Measurements from ENCODE around the gene SMOC2. TPM values are rescaled to one million over a fixed set of nuclear protein-coding genes. Genes with fewer than 3 reads are reported as not detected.

Gene SMOC2
- total RNA-seq, 1 donor from 2014 or later: 18.7 TPM

GRCh38 chr6:168581706-168582105 is 140.7 kb downstream of the SMOC2 start:
- ATAC-seq: no peak
- intact Hi-C loops (cut with micrococcal nuclease): no loop called here
- DNase-seq: no peak

GRCh38 chr6:168582571-168582981 is 141.6 kb downstream of the SMOC2 start:
- intact Hi-C loops (cut with micrococcal nuclease): no loop called here
- ATAC-seq (no peak), DNase-seq (no peak)

GRCh38 chr6:168583126-168583525 is 142.1 kb downstream of the SMOC2 start:
- ATAC-seq (no peak), DNase-seq (no peak)
- intact Hi-C loops (cut with micrococcal nuclease): no loop called here

GRCh38 chr6:168583821-168584220 is 142.8 kb downstream of the SMOC2 start:
- no peak for DNase-seq
- ATAC-seq: no peak
- intact Hi-C loops (cut with micrococcal nuclease): no loop called here

DNA sequence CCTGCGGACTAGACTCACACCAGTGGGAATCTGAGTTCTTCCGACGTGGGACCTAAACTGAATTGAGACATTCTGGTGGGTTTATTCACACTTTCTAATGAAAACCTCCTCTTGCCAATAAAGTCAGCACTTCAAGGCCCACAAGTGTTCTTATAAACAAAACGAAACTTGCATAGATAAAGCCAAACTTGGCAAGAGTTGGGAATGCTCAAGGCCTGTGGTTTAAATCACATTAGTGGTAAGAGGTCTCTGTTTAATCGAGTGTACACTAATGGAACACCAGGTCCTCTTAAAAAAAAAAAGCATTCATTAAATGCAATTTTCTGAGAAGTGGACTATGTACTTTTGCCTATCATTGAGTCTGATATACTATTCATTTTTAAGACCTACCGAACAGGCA is 143.3 kb downstream of the SMOC2 start:
- intact Hi-C loops (cut with micrococcal nuclease): no loop called here
- ATAC-seq: no peak
- DNase-seq: no peak

DNA sequence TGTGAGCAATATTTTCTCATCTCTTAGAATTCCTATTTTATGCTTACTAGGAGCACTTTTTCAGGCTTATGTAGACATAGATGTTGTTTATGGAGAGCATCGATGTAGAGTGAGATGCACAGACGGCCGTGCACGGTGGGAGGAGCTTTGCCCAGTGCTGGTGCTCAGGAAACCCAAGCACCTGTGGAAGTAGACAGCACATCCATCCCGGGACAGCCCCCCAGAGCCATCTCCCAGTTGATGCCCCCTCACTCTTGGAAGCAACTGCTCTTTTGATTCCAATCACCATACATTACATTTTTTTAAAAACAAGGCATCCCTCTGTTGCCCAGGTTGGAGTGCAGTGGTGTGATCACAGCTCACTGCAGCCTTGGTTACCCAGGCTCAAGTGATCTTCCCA is 143.7 kb downstream of the SMOC2 start:
- intact Hi-C loops (cut with micrococcal nuclease): no loop called here
- no peak for ATAC-seq
- DNase-seq: no peak

- intact Hi-C loops (cut with micrococcal nuclease): no loop called here
- no peak for ATAC-seq
- DNase-seq: no peak
Measured at GRCh38 chr6:168585441-168585840, 144.5 kb downstream of the SMOC2 start.

DNA sequence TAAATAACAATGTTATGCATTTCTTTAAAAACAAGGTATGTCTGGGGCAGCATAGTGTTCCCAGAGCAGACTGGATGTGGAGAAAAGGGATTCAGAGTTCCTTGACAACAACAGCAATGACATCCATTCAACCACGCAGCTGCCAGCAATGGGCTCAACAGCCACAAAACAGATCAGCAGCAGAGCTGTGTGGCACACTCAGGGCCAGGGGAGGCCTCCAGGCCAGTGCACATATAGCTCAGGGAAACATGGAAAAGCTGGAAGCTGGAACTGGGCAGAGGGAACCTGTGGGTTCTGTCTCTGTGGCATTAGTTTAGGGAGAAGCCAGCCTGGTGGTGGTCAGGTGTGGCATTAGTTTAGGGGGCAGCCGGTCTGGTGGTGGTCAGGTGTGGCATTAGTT is 148.3 kb downstream of the SMOC2 start:
- DNase-seq (no peak), ATAC-seq (no peak)
- intact Hi-C loops (cut with micrococcal nuclease): no loop called here

DNA sequence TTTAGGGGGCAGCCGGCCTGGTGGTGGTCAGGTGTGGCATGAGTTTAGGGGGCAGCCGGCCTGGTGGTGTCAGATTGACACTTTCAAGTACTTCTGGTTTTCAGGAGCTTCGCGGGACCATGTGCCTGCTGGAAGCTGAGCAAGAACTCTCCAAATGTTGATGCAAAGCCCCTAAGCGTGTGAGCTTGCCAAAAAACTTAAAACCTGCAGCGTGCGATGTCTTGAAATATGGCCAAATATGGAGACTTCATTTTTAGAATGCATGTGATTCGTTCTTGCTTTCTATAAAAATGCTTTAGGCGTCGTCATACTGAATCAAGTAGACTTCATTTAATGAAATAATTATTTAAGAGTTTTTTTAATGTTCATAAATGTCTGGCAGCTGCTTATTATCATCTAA is 149.4 kb downstream of the SMOC2 start:
- intact Hi-C loops (cut with micrococcal nuclease): no loop called here
- DNase-seq (no peak), ATAC-seq (no peak)

DNA sequence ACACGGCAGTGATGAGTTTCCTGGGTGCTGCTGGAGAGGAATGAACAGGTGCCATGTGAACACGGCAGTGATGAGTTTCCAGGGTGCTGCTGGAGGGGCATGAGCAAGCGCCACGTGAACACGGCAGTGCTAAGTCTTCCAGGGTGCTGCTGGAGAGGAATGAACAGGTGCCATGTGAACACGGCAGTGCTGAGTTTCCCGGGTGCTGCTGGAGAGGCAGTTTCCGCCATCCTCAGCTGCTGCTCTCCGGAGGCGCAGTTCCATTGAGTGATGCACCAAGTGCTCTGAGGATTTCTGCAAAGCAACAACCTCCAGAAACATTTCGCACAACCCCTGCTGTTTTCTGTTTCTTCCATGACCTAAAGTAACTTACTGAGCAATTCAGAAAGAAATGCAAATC is 155.4 kb downstream of the SMOC2 start:
- intact Hi-C loops (cut with micrococcal nuclease): no loop called here

DNA sequence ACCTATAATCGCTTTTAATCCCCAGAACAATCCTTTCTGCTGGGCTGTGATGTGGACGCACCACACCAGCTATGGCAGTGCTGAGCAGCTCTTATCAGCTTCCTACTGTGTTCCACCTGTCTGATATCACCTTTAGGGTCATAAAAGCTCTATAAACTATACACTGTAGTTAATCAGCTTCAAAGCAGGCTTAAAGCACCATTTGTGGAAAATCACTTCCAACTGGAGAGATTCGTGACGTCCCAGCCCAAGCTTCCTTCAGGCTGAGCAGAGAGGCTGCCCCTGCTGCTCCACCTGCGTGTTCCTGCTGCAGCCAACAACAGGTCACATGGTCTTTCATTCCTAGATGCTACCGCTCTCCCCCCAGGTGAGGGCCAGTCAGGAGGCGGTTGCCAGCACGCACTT is 156.5 kb downstream of the SMOC2 start:
- intact Hi-C loops (cut with micrococcal nuclease): no loop called here
- ATAC-seq (no peak), DNase-seq (no peak)

More for the DNA sequence above, 155.4 kb downstream of the SMOC2 start:
- ATAC-seq: no peak
- no peak for DNase-seq

- no peak for ATAC-seq
- DNase-seq: no peak
- intact Hi-C loops (cut with micrococcal nuclease): no loop called here
Measured at GRCh38 chr6:168598251-168599117, 157.5 kb downstream of the SMOC2 start.

- intact Hi-C loops (cut with micrococcal nuclease): no loop called here
- DNase-seq (no peak), ATAC-seq (no peak)
Measured at GRCh38 chr6:168599118-168599494, 158.1 kb downstream of the SMOC2 start.

GRCh38 chr6:168599769-168600330 is 158.9 kb downstream of the SMOC2 start:
- ATAC-seq (no peak), DNase-seq (no peak)
- intact Hi-C loops (cut with micrococcal nuclease): no loop called here

DNA sequence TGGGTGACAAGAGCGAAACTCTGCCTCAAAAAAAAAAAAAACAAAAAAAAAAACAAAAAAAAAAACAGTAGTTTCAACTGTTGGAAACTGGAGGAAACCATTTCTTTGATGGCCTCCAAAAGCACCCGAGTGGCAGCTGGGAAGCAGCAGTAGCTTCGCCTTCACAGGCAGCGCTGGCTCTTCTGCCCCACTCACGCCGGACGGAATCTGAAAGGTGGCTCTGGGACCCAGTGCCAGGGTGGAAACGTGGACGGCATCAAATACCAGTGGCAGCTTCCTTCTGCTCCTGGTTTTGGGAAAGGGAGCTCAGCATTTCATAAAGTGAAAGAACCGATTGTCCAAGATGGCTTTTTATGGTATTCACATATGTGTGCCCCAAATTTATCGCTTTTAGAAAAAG is 159.4 kb downstream of the SMOC2 start:
- ATAC-seq (no peak), DNase-seq (no peak)
- intact Hi-C loops (cut with micrococcal nuclease): no loop called here

DNA sequence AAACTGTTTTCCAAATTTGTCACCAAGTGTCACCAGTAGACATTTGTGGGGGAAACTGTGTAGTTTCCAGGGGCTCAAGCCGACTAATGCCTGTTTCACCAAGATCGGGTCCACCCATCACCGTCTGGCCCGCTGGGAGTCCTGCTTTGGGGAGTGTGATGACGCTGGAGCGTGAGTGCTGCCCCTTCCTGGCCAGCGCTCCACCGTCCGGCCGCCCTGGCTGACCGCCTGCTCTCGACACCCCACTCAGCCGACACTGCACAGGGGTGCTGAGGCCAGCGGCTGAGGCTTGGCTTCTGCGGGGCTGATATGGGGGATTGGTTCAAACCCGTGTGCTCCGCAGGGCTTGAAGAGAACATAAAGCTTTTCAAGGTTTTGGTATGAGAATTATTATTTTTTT is 160.1 kb downstream of the SMOC2 start:
- no peak for ATAC-seq
- intact Hi-C loops (cut with micrococcal nuclease): no loop called here
- DNase-seq: no peak

DNA sequence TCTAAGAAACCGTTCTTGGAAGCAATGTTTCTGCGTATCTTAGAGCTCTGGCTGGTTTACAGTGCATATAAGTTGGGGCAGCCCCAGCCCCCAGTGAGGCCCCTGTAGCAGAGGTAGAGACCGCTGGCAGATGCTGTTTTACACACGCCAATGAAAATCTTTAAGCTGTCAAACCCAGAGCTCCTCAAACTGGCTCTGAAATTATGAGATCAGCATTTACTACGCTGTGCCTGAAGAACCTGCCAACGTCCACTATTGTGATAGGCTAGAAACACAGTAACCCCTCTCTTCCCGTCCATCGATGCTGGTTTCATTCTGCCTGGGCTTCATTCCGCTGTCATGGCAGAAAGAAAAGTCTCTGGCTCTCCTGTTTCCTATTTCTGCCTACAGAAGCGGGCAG is 160.6 kb downstream of the SMOC2 start:
- ATAC-seq (no peak), DNase-seq (no peak)
- intact Hi-C loops (cut with micrococcal nuclease): no loop called here

- DNase-seq (no peak), ATAC-seq (no peak)
- intact Hi-C loops (cut with micrococcal nuclease): no loop called here
Measured at GRCh38 chr6:168602576-168602975, 161.6 kb downstream of the SMOC2 start.

- ATAC-seq (no peak), DNase-seq (no peak)
- intact Hi-C loops (cut with micrococcal nuclease): no loop called here
Measured at GRCh38 chr6:168603234-168603633, 162.2 kb downstream of the SMOC2 start.

GRCh38 chr6:168605964-168606363 is 165.0 kb downstream of the SMOC2 start:
- ATAC-seq: no peak
- DNase-seq: no peak
- intact Hi-C loops (cut with micrococcal nuclease): no loop called here

DNA sequence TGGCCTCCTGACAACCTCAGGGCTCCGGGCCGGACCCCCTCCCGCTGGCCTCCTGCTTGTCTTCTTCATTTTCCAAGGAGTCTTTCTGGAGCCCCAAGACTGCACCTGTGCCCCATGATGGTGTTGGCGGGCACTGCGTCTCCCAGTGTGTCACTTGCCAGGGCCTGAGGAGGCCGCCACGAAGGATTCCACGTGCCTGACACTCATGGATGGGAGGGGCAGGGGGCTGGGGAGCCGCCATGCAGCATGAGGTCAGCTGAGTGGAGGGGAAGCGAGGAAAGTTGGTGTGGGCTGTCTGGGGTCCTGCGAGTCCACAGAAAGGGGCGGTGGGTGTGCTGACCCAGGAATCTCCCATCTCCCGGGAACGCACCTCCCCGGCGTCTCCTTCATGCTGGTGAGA is 165.7 kb downstream of the SMOC2 start:
- ATAC-seq (no peak), DNase-seq (no peak)
- intact Hi-C loops (cut with micrococcal nuclease): no loop called here

Measured in left ventricle myocardium superior (tissue), 1 donor.